Left colon (tissue), 2 donors: ENCODE measurements around the gene CHST8. TPM values are rescaled to one million over a fixed set of nuclear protein-coding genes. Genes with fewer than 3 reads are reported as not detected.
"Not testable (repeated sequence)": the region's sequence is repeated elsewhere in the genome, so short reads cannot be mapped to it uniquely, and the experiment has no call there.

Experiments
- ATAC-seq: fragments of 200-7000 bp; cut with Tn5 transposase; one replicate; pipeline ENCODE4 v1.9.1; 2020; ENCODE audit warnings: mild to moderate bottlenecking, moderate library complexity
- DNase-seq, 2 donors: peaks; one replicate each; pipeline ENCODE4 v3.0.0-alpha.2; 2020
- intact Hi-C, 2 donors: fragments of 100-400 bp; cut with DNase I in 1 of 2; cut with micrococcal nuclease in 1 of 2; formaldehyde crosslinking; loops; one replicate each; pipeline versions ENCODE4 v1.11.2 to v1.14.0; 2022; cut with DNase I, micrococcal nuclease
- total RNA-seq, 2 donors: library from RNA; stranded (reverse); fragmentation: NEBNext Ultra II Directional; extraction: Animal tissue kit (Norgen Biotek cat#: 25700); gene quantifications; one replicate each; pipeline ENCODE4 v1.2.1, GENCODE V29; 2021
- donor health status: DM: no; HTN: no; CAD: no.
- donor health status: DM: yes; HTN: yes; CAD: no.

CHST8 gene
- total RNA-seq, 2 donors from 2014 or later: not detected

DNA sequence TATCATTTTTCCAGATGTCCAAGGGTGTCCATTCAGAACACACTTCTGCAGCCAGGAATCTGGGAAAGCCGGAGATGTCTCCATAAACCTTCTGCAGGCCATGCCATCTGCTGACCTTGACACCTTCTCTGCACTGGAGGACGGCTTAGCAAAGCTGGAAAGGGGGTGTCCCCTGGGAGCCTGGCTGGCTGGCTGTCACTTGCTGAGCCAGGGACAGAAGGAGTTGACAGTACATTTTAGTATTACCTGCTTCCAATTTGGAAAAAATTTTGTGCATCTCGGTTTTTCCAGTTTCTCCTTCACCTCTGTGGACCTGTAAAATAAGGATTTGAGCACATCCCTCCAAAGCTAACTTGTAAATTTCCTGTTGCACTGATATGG is 8.1 kb upstream of the CHST8 start:
- DNase-seq: no peak
- intact Hi-C loops: no loop called here
- no peak for ATAC-seq

DNA sequence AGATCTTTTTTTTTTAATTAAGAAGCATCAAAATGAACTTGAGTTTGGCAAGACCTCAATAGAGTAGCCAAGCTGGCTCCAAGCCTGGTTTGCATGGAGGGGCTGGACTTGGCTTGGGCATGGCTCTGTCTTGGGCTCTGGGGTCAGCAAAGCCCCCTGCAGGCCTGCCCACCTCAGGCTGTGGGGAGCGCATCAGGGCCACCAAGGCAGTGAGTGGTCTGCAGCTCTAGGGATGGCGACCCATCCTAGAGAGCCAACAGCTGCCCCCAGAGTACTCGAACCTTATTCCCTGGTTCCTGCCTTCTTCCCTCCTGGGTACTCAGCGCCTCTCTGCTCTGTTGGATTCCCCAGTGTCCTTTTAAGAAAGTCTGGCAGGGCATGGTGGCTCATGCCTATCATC is 5.4 kb upstream of the CHST8 start:
- ATAC-seq (no peak), DNase-seq (no peak)
- intact Hi-C loops: no loop called here

DNA sequence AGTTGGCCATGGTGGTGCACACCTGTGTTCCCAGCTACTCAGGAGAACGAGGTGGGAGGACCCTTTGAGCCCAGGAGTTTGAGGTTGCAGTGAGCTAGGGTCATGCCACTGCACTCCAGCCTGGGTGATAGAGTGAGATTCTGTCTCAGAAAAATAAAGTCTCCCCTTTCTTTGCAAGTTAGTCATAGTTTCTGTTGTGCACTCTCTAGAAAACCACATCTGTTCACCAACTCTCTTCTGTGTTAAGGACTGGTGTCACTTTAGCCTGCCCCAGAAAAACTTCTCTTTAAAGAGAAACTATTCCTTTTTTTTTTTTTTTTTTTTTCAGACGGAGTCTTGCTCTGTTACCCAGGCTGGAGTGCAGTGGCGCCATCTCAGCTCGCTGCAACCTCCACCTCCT is 4.9 kb upstream of the CHST8 start:
- DNase-seq: no peak
- intact Hi-C loops: no loop called here
- no peak for ATAC-seq

DNA sequence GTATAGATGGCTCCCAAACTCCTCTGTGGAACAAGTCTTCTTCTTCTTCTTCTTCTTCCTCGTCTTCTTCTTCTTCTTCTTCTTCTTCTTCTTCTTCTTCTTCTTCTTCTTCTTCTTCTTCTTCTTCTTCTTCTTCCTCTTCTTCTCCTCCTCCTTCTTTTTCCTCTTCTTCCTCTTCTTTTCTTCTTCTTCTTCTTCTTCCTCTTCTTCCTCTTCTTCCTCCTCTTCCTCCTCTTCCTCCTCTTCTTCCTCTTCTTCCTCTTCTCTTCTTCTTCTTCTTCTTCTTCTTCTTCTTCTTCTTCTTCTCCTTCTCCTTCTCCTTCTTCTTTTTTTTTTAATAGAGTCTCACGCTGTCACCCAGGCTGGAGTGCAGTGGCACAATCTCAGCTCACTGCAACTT is 3.4 kb upstream of the CHST8 start:
- ATAC-seq, DNase-seq, intact Hi-C loops: not testable (repeated sequence)

DNA sequence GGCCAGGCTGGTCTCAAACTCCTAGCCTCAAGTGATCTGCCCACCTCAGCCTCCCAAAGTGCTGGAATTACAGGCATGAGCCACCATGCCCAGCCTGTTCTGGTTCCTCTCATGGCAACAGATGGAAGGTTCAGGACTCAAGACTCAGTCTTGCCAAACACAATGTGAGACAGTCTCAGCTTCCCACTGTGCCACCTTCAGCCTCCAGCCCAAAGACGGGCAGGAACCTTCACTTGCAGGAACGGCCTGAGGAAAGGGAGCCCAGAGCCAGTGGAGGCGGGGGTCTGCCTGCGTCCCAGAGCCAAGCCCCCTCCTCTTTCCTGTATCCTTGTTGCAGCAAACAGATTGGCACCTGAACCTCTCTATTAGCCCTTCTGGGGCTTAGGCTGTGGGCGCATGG is 2.9 kb upstream of the CHST8 start:
- intact Hi-C loops: no loop called here
- ATAC-seq (no peak), DNase-seq (no peak)

DNA sequence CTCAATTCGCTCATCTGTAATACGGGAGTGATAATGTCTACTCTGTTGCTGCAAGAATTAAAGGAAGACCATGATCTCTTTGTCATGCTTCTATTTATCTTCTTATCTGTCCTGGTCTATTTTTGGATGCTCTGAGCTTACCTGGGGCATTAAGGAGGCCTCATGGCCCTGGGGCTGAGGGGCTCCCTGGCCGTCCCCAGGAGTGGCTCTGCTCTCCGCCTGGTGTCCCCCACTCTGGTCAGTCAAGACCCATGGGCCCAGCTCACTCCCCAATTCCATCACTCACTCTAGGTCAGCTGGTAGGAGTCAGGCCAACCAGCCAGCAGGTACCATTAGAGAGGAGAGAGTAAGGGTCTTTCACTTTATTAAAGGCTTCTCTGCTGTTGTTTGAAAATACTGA is 1.1 kb upstream of the CHST8 start:
- ATAC-seq (no peak), DNase-seq (no peak)
- intact Hi-C loops: no loop called here

DNA sequence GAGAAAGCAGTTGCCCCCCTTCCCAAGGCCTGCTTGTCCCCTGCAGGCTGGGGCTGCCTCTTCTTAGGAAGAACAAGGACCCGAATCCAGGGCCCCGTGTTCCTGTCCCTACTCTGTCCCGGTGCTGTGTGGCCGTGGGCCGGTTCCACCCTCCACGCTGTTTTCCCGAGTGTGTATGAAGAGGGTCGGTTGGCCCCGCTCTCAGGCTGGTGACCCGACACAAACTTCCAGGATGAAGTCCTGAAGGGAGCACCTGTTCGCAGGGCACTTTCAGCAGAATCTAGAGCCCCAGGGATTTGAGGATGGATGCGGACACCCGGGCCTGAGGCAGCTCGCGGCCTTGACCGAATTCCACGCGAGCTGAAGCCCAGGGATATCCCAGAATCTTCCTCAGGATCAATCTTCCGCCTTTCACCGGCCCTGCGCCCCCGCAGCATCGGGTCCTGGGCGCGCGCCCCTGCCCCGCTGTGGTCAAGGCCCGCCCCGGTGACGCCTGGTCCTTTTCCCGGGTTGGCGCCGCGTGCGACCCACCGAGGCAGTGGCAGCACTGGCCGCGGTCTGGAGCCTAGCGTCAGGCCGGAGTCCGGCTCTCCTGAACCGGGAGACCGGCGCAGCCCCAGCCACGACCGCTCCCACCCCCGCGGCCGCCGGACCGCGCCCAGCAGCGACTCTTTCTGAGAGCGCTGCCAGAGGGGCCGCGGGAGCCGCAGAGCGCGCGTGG is 528 bp upstream of the CHST8 start:
- DNase-seq: no peak
- intact Hi-C loops: no loop called here
- ATAC-seq: no peak

DNA sequence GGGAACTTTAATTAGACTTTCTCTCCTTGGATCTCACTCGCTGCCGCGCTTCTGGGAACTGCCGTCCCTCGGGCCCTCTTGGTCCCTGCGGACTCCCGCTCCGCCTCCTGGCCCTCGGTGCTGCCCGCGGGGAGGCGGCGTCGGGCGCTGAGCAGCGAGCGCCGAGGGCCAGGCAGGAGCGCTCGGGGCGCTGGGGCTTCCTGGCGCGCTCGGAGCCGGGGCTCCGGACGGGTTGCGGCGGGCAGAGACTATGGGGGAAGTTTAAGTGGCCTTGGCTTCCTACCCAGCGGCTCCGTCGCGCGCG is 704 bp downstream of the CHST8 start:
- intact Hi-C loops: no loop called here
- DNase-seq (no peak), ATAC-seq (no peak)

DNA sequence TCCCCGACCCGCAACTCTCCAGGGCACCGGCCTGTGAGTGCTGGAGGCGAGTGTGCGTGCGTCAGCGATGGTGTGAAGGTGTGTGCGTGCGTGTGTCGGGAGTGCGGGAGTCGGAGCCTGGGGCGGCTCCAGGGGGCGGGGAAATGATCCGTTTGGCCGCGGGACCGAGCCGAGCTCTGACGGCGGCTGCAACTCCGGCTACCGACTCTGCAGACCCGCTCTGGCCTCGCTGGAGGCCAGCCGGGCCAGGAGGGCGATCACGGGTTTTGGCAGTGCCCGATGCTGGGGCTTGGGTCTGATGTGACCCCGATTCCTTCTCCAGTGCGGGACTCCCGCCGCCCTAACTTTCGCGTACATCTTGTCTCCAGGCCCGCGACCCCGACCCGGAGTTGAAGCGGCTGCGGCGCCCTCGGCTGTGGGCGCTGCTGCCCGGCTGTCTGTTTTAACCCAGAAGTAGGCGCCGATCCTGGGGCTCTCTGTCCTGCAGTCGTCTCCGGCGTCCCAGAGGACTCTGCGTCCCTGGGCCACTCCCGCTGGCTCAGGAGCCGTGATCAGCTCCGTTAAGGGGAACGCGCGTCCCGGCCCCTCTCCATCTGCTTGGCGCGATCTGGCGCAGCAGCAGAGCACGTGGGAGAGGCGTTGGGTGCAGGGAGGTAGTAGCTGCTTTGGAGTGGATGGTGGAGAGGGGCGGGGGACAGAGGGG is 1.2 kb downstream of the CHST8 start:
- ATAC-seq (no peak), DNase-seq (no peak)
- intact Hi-C loops: no loop called here

DNA sequence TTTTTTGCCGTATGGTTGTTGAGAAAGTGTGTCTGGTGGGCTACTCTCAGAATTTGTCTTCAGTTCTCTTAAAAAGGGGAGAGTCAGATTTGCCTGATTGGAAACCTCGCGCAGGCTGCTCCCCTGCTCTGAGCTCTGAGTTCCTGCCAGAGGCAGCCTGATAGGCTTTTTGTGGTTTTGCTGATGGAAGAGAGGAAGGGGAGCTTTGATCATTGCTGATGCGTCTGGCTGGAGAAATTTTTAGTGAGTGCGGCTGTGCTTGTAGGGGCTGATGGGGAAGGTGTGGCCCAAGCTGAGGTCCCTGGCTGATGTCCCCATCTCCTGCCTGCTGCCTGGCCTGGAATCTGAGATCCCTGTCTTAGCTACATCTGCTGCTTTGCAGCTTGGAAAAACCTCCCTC is 2.8 kb downstream of the CHST8 start:
- intact Hi-C loops: no loop called here
- DNase-seq (no peak), ATAC-seq (no peak)

DNA sequence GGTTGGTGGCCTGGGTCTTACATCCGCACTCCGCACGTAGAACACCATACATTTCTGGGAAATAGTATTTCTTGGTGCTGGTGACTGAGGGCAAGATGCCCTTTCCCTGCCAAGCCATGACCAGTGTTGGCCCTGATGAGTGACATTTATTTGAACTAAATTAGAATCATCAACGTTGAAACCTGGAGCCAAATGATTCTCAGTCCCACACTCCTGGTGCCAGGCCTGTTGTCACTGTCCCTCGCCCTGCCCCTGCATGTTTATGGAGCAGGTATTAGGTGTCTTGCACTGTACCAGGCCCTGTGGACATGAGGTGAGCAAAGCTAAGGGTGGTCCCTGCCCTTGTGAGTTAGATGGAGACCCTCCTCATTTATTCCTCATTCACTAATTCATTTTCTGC is 5.8 kb downstream of the CHST8 start:
- DNase-seq (no peak), ATAC-seq (no peak)
- intact Hi-C loops: no loop called here

DNA sequence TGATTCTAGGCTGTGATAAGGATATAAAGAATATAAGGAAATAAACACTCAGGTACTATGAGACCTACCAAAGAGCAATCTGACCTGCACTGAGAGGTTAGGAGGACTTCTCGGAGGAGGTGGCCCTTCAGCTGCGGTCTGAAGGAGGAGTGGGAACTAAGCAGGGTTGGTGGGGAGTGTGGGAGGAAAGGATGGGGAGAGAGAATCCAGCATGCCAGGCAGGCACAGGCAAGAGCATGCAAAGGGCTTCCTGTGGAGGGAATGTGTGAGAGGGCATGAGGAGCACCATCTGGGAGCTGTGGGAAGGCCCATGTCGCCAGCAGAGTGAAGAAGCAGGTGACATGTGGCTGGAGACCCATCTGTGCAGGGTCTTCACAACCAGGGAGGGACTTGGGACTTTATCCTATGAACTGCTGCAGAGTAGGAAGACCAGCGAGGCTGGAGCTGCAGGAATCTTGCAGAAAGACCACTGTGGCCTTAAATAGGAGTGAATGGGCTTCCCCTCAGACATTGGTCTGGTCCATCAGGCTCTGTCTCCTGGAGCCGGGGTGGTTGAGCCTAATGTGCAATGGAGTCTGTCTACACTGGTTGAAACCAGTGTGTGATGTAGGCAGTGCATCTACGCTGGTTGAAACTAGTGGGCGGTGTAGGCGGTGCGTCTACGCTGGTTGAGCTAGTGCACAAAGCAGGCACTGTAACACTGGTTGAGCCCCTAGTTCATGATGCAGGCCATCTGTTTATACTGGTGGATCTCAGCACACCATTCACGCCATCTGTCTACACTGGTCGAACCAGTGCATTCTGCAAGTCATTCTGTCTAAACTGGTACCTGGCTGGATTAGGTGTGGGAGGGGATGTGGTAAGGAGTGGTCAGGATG is 6.4 kb downstream of the CHST8 start:
- intact Hi-C loops: no loop called here
- DNase-seq: no peak
- ATAC-seq: no peak

DNA sequence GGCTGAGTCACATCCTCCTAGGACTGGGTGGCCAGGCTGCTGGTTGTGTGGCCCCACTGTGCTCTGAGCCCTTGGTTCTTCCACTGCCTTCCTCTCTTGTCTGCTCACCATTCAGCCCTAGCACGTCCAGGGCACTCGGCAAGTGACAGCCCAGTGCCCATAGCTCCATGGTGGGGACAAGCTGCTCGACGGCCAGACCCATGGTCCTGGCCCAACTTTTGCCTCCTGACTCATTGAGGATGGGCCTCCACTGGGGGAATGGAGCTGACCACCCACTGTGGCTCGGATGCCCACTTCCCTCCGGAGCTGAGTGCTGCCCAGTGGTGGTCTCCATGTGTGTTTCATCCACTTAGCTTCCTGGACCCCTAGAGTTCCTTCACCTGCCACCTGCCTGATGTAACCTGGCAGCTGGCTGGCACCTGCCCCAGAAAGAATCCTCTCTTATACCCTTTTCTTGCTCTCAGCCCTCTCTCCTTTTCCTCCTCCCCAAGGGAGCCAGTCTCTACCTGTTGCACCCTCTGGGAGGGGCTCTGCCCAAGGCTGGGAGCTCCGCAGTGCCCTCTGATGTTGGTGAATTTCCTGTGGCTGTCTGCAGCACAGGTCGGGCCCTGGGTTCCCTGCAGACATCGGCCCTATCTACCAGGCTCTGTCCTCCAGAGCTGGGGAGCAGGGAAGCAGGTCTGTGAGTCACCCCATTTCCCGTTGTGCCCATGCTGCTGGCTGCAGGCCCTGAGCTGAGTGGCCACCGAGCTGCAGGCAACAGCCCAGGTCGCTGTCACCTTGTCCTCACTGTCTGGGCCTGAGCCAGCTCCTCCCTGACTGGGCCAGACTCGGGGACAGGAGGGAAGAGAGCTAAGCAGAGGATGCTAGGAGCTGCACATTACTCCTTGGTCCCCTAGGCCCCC is 7.4 kb downstream of the CHST8 start:
- intact Hi-C loops: no loop called here
- ATAC-seq: no peak
- no peak for DNase-seq

DNA sequence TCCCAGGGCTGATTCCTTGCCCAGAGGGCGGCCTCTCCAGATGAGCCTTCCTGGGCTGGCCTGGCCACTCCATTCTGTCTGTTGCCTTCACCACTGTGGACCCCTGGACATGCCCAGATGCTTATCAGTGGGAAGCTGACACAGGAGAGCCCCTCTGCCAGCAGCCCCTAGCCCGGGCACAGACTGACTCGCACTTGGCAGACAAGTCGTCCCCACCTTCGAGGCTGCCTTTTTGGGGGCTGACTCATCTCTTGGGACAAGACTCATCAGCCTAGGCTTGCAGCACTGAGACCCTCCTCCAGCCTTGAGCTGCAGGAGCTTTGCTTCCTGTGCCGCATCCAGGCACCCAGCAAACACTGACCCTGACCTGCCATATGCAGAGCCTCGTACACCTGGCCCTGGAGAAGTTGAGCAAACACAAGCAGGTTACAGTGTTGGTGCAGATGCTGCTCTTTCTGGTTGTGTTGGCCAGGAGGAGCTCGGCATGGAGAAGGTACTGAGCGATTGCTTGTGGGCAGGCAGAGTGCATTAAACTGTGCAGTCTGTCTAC is 8.1 kb downstream of the CHST8 start:
- no peak for DNase-seq
- no peak for ATAC-seq
- intact Hi-C loops: no loop called here

DNA sequence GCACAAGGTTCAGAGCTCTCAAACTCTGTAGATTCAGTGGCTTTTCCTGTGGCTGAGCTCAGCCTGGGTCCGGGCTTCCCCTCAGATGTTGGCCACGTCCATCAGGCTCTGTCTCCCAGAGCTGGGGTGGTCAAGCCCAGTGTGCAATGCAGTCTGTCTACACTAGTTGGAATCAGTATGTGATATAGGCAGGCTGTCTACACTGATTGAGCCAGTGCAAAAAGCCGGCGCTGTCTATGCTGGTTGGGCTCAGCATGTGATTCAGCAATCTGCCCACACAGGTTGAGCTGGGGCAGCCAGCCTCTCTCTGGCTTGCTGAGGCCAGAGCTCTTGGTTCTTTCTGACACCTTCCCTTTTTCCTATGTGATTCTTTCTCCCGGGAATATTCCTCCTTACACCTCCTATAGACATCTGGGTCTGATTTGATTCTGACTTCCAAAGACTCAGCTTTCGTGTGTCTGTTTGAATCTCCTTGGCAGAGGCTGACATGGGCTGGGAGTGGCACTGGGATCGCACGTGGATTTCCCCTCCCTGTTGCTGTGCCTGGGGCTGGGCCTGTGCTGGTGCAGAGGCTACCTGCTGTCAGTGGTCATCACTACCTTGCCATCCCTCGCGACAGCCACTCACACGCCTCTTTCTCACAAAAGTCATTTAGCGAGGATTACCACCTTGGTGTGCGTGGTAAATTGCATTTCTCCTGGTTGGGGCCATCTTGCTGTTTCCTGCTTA is 9.3 kb downstream of the CHST8 start:
- DNase-seq (no peak), ATAC-seq (no peak)
- intact Hi-C loops: no loop called here

DNA sequence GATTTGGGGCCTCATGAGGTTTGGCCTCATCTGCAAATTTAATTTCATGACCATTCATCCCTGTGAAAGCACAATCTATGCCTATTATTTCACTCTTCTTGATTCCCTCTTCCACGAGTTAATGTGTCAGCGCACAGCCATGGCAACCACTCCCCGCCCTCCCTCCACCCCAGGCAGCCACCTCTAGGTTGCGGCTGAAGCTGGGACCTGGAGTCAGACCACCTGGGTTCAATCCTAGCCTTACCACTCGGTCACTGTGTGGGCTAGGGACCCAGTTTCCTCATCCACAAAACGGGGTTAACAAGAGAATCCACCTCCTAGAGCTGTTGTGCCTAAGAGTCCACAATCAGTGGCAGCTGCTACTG is 9.8 kb downstream of the CHST8 start:
- intact Hi-C loops: no loop called here
- DNase-seq (no peak), ATAC-seq (no peak)

DNA sequence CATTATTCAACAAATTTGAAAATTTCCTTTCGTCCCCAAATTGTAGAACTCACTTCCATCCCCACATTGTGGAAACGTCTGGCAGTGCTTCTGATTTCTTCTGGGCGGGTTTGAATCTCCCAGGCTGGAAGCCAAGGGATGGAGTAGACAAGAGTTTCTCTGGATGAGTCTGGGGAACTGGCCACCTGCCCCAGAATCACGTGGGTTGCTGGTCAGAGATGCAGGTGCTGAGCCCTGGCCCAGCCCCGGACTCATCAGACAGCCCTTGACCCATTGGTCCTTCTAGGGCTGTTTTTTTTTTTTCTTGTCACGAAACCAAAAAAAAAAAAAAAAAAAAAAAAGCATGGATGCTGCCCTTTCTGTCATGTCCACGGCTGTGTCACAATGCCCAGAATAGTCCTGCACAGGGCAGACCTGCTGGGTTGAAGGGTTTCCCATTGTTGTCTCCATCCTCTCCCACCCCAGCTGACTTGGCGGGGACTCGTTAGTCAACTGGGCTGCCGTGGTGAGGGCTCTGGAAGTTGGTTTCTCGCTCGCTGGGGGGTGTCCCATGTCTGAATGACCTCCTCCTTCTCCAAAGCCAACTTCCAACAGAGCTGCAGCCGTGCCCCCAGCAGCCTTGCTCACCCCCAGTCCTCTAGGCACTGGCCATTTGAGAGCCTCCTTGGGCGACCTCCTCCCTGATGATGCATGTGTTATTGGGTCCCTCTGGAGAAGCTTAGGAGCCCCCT is 12.8 kb downstream of the CHST8 start:
- intact Hi-C loops: no loop called here
- DNase-seq: no peak
- ATAC-seq: no peak
